PFSK-1 (cell line): Measurements from ENCODE around the gene G3BP1.

Experiments
- FOXP2 ChIP-seq: optimal IDR thresholded peaks from 2 replicates; pipeline ENCODE3; 2011; ENCODE audit warnings: borderline replicate concordance, control low read depth, inconsistent platforms; ENCODE audit not compliant: insufficient read depth; ENCODE audit errors: extremely low read length, extremely low read depth
- POLR2AphosphoS5 ChIP-seq: IDR thresholded peaks from 2 replicates; pipeline ENCODE4 v1.6.1; 2012; ENCODE audit warnings: low read depth, mild to moderate bottlenecking, control low read depth, low read length, moderate library complexity
- TAF1 ChIP-seq: IDR thresholded peaks from 2 replicates; pipeline ENCODE4 v1.6.1; 2012; ENCODE audit warnings: low read length, control low read depth, borderline replicate concordance; ENCODE audit not compliant: insufficient read depth
- TF ChIP-seq, protein P1 (sequence below), 2 experiments: IDR thresholded peaks; 2 replicates each; pipeline versions ENCODE4 v1.6.1 to v1.8.0; 2011 to 2012; ENCODE audit warnings: low read depth in 2 of 2, low read length in 2 of 2, control low read depth in 1 of 2, inconsistent platforms in 1 of 2, mild to moderate bottlenecking in 1 of 2, moderate library complexity in 1 of 2; ENCODE audit not compliant: insufficient read depth in 1 of 2

DNA sequence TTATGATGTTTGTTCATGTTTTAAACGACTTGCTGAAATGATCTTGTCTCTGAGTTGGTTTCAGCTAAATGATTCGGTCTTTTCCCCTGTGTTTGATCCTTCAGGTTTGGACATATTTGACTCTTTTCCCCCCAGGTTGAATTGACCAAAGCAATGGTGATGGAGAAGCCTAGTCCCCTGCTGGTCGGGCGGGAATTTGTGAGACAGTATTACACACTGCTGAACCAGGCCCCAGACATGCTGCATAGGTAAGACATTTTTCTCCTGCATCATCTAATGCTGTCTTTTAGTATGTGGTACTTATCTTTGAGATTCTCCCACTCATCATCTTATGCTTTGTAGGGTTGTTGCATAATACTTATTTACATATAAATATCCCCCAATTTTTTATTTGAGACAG is 14.7 kb downstream of the G3BP1 start:
- TF ChIP-seq POLR2AphosphoS5, result no peak
- TF ChIP-seq, protein P1, sequence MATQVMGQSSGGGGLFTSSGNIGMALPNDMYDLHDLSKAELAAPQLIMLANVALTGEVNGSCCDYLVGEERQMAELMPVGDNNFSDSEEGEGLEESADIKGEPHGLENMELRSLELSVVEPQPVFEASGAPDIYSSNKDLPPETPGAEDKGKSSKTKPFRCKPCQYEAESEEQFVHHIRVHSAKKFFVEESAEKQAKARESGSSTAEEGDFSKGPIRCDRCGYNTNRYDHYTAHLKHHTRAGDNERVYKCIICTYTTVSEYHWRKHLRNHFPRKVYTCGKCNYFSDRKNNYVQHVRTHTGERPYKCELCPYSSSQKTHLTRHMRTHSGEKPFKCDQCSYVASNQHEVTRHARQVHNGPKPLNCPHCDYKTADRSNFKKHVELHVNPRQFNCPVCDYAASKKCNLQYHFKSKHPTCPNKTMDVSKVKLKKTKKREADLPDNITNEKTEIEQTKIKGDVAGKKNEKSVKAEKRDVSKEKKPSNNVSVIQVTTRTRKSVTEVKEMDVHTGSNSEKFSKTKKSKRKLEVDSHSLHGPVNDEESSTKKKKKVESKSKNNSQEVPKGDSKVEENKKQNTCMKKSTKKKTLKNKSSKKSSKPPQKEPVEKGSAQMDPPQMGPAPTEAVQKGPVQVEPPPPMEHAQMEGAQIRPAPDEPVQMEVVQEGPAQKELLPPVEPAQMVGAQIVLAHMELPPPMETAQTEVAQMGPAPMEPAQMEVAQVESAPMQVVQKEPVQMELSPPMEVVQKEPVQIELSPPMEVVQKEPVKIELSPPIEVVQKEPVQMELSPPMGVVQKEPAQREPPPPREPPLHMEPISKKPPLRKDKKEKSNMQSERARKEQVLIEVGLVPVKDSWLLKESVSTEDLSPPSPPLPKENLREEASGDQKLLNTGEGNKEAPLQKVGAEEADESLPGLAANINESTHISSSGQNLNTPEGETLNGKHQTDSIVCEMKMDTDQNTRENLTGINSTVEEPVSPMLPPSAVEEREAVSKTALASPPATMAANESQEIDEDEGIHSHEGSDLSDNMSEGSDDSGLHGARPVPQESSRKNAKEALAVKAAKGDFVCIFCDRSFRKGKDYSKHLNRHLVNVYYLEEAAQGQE (IDR thresholded peaks at IDR 0.05; ENCODE audit: insufficient read depth in 1 of 2, low read depth in 2 of 2, low read length in 2 of 2), result no peak
- TF ChIP-seq TAF1, result no peak
- no peak for TF ChIP-seq FOXP2
